HG02852 (cell line): ENCODE results near the gene PPP1R8.
"Not testable (repeated sequence)": the region's sequence is repeated elsewhere in the genome, so short reads cannot be mapped to it uniquely, and the experiment has no call there.

Experiments
- ATAC-seq: cut with Tn5 transposase; IDR thresholded peaks from one replicate; pipeline ENCODE4 v1.9.1; 2021; ENCODE audit warnings: mild to moderate bottlenecking, moderate library complexity; ENCODE audit not compliant: unreplicated experiment

PPP1R8 gene

DNA sequence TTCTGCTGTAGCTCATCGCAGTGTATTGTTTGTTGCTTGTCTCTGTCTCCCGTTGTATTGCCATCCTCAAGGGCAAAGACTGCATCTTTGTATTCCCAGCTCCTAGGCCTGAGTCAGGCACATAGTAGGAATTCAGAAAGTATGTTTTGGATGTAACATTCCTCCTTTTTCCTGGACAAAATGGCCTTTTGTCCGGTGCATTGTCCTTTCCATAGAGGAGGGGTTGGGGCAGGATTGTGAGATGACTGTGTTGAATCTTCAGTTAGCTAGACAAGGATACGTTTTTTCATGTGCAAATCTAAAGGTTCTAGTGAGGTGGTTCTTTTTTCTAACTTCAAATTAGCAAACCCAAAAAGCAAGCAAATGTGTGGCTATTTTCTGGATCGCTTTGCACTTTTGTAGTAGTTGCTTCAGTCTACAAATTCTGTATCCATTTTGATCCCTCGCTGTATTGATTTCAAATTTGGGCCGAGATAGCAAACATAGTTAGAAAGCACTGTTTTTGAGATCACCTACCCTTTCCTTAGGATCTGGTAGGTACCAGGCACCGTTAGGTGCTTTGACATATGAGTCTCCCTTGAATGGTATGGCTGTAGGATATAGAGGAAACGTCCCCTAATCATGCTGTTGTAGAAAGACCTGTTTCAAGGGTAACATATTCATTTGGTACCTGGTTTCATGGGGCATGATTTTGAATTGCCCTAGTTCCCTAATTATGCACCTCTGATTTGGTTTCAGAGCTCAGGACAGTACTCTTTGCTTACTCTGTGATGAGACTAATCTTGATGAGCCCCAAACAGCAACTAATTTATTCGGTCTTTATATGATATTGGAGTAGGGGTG is 1.2 kb downstream of the PPP1R8 start:
- no peak for ATAC-seq

DNA sequence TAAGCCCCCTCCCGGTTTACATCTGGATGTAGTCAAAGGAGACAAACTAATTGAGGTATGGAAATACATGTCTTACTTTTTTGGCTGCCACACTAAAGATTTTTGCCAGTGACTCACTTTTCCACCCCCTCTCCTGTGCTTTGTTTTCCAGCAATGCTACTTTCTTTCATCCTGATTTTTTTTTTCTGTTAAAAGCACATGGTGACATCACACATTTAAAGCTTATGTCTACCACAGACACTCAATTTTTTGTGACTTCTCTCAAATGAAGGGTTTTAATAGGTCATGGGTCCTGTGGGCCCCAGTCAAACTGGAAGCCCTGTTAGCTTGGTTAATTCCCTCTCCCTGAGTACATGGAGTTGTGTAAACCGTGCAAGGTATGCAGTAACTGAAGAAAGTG is 2.2 kb downstream of the PPP1R8 start:
- no peak for ATAC-seq

DNA sequence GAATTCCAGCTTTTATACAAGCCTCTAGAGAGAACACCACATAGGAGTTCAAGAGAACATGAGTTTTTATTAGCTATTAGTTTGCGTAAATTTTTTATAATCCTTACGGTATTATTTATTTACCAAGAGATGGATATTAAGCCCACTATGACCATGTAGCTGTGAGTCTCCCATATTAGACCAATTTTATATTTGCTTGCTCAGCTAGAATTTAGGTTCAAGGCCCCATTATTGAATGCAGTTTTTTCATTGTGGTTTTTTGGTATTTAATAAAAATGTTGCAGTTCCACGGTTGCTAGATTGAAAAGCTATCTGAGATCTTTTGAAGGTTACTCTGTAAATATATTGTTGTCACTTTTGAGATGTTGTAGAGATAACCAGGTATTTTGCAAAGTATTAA is 2.9 kb downstream of the PPP1R8 start:
- no peak for ATAC-seq

DNA sequence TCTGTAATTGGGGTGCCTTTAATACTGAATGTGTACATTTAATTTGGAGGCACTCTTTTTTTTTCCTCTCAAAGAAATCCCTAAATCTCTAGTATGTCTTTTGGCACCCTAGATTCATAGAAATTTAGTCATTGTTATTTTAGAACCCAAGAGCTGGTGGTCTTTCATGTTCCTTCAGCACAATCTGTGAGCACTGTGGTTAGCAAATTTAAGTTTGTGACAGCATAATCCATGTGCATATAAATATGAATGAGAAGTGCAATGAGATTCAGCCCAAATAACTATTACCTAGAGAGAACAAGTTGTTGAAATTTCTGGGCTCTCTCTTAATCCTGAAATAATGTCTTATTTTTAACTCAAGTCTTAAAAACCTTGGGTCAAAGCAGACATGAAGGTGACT is 4.5 kb downstream of the PPP1R8 start:
- ATAC-seq, result no peak

DNA sequence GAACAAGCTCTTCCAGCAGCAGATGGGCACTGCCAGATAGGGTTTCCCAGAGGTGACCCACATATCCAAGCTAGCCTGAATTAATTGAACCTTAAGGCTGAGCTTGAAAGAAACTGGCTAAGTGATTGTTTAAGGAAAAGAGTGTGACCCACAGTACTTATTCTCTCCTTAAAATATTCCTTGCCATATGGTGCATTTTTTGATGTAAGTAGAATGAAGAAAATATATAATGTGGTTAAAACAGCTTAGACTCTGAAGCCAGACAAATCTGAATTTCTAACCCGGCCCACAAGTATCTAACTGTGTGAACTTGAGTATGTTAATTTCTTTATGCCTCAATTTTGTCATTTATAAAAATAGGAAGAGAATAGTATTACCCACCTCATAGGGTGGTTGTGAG is 4.9 kb downstream of the PPP1R8 start:
- ATAC-seq, result no peak

DNA sequence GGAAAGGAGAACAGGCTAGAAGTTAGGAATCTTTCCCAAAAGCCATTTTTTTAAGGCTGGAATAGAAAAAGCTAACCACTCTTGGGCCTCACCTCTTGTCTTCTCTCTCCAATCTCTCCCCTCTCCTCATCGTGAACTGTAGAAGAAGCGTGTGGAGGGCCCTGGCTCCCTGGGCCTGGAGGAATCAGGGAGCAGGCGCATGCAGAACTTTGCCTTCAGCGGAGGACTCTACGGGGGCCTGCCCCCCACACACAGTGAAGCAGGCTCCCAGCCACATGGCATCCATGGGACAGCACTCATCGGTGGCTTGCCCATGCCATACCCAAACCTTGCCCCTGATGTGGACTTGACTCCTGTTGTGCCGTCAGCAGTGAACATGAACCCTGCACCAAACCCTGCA is 19.4 kb downstream of the PPP1R8 start:
- ATAC-seq, result no peak

DNA sequence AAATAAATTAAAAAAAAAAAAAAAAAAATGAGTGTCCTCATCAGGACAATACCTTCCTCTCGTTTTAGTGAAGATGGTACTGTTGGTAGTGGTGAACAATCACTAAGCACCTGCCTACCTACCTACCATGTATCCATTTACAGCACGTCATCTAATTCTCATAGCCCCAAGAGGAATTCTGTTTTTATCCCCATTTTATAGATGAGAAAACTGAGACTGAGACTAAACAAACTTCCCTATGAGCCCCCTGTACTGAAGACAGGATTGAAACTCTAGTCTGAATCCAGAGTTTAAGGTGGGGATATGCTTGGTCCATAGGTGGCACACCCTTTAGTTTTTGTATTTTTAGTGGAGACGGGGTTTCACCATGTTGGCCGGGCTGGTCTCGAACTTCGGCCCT is 24.5 kb downstream of the PPP1R8 start:
- no peak for ATAC-seq

DNA sequence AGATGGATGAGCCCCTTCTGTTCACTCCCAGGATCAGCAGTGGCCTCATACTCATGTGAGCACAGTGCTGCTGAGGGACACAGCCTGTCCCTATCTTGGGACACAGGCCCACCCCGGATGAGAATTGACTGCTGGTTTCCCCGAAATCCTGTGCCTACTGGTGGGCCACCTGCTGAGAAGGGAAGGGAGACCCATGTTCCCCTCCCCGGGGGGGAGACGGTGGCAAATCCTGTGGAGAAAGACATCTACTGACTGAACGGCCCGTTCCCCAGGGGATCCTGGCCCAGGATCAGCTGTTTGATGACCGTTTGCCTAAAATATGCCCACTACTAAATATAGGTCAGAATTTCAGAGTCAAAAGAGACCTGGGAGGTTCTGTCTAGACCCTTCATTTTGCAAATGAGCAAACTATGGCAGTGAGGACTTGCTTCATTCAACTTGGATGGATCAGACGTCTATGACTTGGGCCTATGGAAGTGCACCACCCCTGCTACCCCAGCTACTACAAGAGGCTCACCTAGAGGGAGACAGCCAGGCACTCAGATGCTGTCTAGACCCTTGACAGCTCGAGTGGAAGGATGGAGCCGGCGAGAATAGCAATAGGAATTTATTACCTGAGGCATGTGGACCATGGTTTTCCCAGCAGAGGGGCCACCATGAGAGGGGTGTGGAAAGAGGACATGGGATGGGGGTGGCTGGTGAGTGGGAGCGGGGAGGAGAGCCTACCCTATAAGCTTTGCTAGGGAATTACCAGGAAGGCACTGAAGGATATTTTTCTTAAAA is 26.2 kb downstream of the PPP1R8 start:
- no peak for ATAC-seq

DNA sequence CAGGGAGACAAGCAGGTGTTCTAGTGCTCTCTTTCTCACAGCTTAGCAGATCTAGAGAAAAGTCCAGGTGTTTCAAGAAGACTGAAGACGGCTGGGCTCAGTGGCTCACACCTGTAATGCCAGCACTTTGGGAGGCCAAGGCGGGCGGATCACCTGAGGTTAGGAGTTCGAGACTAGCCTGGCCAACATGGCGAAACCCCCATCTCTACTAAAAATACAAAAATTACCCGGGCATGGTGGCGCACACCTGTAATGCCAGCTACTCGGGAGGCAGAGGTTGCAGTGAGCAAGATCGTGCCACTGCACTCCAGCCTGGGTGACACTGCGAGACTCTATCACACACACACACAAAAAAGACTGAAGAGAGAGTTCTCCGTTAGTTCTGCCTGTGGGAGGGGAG is 27.0 kb downstream of the PPP1R8 start:
- ATAC-seq, result not testable (repeated sequence)

DNA sequence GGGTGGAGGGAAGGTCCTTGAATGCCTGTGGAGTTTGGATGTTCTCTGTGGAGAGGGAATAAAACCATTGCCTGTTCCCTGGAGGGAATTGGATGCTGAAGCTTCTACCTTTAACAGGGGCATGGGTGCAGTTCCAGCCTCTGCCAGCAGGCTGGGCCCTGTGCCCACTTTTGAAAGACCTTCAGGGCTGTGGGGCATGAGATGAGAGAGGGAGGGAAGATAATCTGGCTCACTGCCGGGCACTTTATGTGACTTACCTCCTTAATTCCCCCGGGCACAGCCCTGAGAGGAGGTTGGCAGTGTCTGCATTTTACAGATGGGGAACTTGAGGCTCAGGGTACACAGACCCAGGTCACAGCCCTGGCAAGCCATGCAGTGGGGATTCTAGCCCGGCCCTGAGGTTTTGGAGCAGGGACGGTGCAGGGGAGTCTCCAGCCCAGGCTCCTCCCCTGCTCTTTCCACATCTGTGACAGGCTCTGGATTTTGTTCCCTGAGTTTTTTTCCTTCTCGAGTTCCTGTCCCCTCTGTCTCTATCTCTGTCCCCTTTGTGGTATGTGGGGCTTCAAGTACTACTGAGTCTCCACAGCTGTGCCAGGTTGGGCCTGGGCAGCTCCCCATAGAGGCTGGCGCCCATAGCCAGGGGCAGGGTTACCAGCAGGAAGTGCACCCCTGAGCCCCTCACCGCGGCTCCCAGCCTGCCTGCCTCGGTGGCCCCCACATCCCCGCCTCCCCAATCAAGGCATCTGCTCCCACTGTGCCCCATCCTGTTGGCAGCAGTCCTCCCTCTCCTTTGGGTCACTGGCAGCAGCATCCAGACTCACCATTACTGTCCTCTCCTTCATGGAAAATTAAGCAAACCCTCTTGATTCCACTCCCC is 27.7 kb downstream of the PPP1R8 start:
- no peak for ATAC-seq

DNA sequence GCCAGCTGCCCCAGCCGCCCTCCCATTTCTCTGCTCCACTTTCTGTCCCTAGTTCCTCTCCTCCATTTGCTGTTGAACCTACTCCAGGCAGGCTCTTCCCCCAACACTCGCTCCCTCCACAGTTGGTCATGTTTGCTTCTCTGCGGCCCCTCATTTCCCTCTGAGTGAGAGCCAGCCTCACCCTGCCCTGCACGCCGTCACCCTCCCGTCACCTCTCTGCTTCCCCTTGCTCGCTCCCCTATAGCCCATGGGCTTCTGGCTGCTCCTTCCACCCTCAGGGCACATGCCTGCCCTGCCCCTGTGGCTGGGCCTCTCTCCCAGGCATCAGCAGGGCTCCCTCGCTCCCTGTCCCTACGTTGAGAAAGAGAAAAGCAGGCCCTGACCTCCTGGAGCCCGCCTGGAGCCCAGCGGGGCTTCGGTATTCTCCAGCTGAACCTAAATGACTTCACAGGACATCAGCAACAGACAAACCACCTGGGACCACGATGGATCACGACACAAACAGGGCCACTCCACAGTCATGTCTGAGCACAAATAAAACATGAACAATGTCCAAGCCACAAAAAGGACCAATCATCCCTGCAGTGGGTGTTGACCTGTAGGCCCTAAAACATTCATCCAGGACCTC is 28.5 kb downstream of the PPP1R8 start:
- no peak for ATAC-seq

DNA sequence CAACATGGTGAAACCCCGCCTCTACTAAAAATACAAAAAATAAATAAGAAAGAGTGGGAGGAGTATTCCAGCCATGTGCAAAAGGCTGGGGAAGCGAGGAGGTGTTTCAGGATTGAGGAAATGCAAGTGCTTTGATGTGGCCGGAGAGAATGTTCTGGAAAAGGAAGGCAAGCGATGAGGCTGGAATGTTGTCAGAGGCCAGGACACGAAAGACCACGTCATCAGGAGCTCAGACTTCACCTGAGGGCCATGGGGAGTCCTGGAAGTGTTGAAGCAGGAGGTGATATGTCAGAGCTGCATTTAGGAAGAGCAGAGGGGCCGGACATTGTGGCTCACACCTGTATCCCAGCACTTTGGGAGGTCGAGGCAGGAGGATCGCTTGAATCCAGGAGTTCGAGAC is 30.9 kb downstream of the PPP1R8 start:
- no peak for ATAC-seq

DNA sequence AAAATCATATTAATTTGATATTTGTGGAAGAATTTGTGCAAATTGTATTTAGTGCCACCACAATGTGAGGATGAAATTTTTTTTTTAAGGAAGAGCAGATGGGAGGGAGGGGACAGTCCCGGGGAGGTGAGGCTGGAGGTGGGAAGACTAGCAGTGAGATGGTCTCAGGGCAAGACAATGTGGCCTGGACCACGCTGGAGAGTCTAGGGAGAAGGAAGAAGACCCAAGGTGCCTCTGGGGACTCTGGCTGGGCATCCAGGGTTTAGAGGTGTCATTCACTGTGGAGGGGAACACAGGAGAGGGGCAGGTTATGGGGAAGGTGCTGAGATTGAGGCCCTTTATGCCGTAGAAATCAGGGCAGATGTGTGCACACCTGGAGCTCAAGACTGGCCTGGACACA is 31.4 kb downstream of the PPP1R8 start:
- ATAC-seq, result no peak

DNA sequence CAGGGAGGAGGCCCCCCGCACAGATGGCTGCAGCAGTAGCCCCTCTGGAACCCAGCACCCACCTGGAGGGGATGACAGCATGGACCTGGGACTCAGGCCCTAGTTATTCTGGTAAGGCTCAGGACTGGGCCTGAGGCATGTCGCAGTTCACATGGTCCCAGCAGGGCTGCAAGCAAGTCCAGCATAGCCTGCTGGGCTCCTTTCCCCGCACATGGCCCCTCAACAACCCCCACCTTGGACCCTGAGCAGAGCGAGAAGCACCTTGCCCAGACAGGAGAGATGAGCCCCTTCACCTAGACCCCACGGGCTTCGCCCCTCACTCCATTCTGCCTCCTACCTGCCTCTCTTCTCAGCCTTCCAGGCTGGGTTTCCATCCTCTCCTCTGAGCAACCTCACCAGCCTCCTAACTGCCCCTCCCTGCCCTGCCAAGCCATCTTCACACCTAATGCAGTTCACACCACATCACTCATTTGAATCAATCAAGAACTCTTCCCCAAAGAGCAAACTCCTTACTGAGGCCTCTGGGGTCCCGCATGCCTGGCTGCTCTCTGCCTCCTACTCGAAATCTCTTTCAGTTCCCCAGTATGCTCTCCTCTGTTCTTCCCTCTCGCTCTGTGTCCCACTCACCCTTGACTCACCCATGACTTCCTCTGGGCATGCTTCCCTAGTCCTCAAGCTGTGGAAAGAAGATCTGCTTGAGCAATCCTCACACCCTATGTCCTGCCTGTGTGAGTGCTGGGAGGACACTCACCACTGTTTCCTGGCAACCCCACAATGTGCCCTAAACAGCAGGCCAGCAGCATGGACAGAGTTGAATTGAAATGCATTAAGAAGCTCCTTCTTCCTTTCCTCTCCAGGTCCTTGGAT is 32.3 kb downstream of the PPP1R8 start:
- no peak for ATAC-seq

DNA sequence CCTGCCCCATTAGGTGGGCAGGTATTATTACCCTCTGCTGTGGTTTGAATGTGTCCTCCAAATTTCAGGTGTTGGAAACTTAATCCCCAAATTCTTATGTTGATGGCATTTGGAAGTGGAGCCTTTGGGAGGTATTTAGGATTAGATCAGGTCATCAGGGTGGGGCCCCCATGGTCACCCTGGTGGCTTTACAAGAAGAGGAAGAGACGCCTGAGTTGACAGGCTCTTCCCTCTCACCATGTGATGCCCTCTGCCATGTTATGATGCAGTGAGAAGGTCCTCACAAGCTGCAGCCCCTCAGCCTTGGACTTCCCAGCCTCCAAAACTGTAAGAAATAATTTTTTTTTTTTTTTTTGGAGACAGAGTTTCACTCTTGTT is 32.9 kb downstream of the PPP1R8 start:
- no peak for ATAC-seq

DNA sequence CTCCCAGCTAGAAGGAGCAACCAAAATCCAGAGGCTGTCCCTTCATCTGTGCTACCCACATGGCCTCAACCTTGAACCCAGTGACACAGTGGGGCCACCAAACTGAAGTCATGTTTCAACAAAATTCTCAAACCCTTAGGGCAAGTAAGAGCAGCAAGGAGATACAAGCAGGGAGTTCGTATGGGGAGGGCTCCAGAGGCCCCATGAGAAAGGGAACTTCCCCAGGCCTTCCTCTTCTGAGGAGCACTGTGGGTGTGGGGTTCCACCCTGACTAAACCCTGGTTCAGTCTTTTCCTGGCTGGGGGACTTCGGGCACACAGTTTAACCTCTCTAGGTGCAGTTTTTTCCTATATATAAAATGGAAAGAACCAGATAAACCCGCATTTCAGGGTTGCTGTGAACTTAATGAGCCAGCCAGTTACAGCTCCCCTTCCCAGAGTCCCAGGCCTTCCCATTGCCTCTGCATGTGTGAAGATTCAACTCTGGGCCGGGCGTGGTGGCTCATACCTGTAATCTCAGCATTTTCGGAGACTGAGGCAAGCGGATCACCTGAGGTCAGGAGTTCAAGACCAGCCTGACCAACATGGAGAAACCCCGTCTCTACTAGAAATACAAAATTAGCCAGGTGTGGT is 33.8 kb downstream of the PPP1R8 start:
- no peak for ATAC-seq

DNA sequence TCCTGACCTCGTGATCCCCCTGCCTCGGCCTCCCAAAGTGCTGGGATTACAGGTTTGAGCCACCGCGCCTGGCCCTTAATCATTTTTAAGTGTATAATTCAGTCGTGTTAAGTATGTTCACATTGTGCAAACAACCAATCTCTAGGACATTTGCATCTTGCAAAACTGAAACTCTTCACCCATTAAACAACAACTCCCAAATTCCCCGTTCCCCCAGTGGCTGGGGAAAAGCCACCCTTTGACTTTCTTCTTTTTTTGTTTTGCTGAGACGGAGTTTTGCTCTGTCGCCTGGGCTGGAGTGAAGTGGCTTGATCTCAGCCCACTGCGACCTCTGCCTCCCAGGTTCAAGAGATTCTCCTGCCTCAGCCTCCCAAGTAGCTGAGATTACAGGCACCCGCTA is 35.2 kb downstream of the PPP1R8 start:
- no peak for ATAC-seq

DNA sequence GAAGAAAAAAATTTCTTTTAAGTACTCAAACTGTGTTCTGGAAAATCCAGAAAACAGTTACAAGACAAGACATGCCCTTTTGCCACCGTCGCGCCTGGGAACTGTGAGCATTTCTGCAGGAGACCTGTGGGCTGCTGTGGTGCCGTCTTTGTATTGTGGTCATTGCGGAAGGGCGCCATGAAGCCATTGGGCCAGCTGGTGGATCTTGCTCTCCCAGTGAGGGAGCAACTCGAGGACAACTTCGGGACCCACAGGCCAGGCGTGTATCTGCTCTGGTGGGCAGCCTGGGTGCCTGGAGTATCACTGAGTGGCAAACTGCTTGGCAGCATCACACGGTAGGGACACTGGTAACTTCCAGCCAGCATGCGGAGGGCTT is 38.0 kb downstream of the PPP1R8 start:
- no peak for ATAC-seq

DNA sequence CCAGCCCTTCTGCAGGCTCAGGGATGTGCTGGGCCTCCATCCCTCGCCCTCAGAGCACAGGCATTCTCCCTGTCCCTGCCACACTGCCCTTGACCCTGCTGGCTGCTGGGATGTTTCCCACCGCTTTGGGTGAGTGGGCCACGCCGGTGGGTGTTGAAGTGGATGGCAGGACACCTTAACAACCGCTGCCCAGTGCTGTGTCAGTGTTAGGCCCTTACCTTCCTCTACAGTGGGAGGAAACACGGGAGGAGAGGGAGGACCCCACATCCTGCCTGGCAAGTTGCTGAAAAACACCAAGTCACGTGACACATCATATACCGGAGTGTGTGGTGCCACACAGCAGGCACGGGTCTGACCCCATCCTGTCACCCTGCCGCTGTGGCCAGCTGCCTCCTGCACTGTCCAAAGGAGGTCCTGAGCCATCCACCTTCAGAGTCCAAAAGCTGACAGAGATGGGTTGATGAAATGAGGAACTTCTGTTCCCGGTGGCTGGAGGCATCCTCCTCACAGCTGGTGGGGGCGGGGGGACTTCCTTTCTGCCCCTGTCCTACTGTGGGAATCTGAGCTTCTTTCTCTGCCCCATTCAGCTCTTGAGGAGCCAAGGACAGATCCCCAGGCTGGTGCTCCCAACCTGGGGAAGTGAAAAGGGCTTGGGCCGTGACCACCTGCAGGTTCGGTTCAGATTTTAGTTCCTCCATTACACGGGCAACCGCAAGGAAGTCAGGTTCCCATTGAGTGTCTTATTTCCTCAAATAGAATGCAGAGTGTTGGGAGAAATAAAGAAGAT is 38.5 kb downstream of the PPP1R8 start:
- ATAC-seq, result no peak
